HCT116 (cell line): ENCODE results near the gene PRSS2. TPM values are rescaled to one million over a fixed set of nuclear protein-coding genes. Genes with fewer than 3 reads are reported as not detected.
"Not testable (repeated sequence)": the region's sequence is repeated elsewhere in the genome, so short reads cannot be mapped to it uniquely, and the experiment has no call there.

Experiments used
- ATAC-seq: fragments of 200-7000 bp; cut with Tn5 transposase; 2 replicates; pipeline ENCODE4 v1.9.1; 2020; ENCODE audit warnings: mild to moderate bottlenecking, moderate library complexity
- BruUV-seq: library from RNA; stranded (reverse); fragments of 400-500 nt; replicated peaks from 2 replicates; lab custom pipeline; 2021; lab: Mats Ljungman, UMichigan
- CTCF ChIA-PET: fragments of 300-600 bp; sonication (Branson Sonifier 250); formaldehyde crosslinking; loops from one replicate; lab custom pipeline; 2021; ENCODE audit warnings: antibody characterized with exemption; lab: Charles Lee
- POLR2A ChIA-PET: fragments of 300-600, 350-600 bp; sonication (Branson Sonifier 250); formaldehyde crosslinking; loops from one replicate; lab custom pipeline; 2021; ENCODE audit warnings: antibody characterized with exemption; lab: Charles Lee
- RAD21 ChIA-PET, 2 experiments: fragments of 300-600 bp; sonication (Branson Sonifier 250); formaldehyde crosslinking; loops; one replicate each; lab custom pipeline; 2023; ENCODE audit warnings: low total read pairs in 2 of 2; ENCODE audit not compliant: uncharacterized antibody in 2 of 2, unreplicated experiment in 2 of 2, low non-redundant PET in 1 of 2; lab: Charles Lee
- DNase-seq: peaks from one replicate; pipeline ENCODE4 v3.0.0-alpha.2; 2010; ENCODE audit warnings: low read depth, low spot score
- H2AFZ ChIP-seq: fragments of 200-600 bp; shearing (Covaris generic), sonication (generic); 2 replicates; pipeline ENCODE4 v1.6.1; 2017; ENCODE audit warnings: low read depth, mixed run types, mixed read lengths, antibody characterized with exemption, low read length; ENCODE audit not compliant: poor library complexity, severe bottlenecking
- H3K27ac ChIP-seq: 2 replicates; pipeline ENCODE4 v1.5.1; 2012; ENCODE audit warnings: low read depth, low read length
- H3K27me3 ChIP-seq: fragments of 200-600 bp; sonication (generic); 2 replicates; pipeline ENCODE4 v1.6.1; 2016; ENCODE audit warnings: mixed run types, low read length, mixed read lengths; ENCODE audit not compliant: insufficient read depth
- H3K36me3 ChIP-seq, 2 experiments: fragments of 200-500 bp in 1 of 2; fragments of 200-600 bp in 1 of 2; sonication (Bioruptor generic) in 1 of 2; sonication (generic) in 1 of 2; 2 replicates each; pipeline versions ENCODE4 v1.5.1 to v1.6.1; 2014 to 2016; ENCODE audit warnings: low read length in 2 of 2, inconsistent platforms in 1 of 2, mixed read lengths in 1 of 2, mixed run types in 1 of 2; ENCODE audit not compliant: insufficient read depth in 2 of 2, control insufficient read depth in 1 of 2
- H3K4me1 ChIP-seq, 2 experiments: fragments of 200-600 bp in 1 of 2; sonication (generic) in 1 of 2; 2 replicates each; pipeline versions ENCODE4 v1.5.1 to v1.6.1; 2012 to 2017; ENCODE audit warnings: low read length in 2 of 2, inconsistent platforms in 1 of 2, mild to moderate bottlenecking in 1 of 2, mixed read lengths in 1 of 2, mixed run types in 1 of 2, moderate library complexity in 1 of 2; ENCODE audit not compliant: insufficient read depth in 2 of 2, control insufficient read depth in 1 of 2
- H3K4me2 ChIP-seq: fragments of 200-600 bp; sonication (generic); 2 replicates; pipeline ENCODE4 v1.6.1; 2017; ENCODE audit warnings: mixed run types, low read length, mixed read lengths
- H3K4me3 ChIP-seq, 2 experiments: fragments of 200-600 bp in 1 of 2; sonication (generic) in 1 of 2; replicated peaks in 1 of 2; 2 replicates each; pipeline ENCODE4 v1.5.1; 2011 to 2016; ENCODE audit warnings: low read length in 2 of 2, control low read depth in 1 of 2, low read depth in 1 of 2, mild to moderate bottlenecking in 1 of 2, mixed read lengths in 1 of 2, mixed run types in 1 of 2
- H3K79me2 ChIP-seq: fragments of 200-600 bp; sonication (generic); 2 replicates; pipeline ENCODE4 v1.6.1; 2017; ENCODE audit warnings: mild to moderate bottlenecking, mixed run types, low read length, moderate library complexity, mixed read lengths; ENCODE audit not compliant: insufficient read depth
- H3K9ac ChIP-seq: fragments of 200-600 bp; sonication (generic); 2 replicates; pipeline ENCODE4 v1.6.1; 2016; ENCODE audit warnings: low read length, mixed read lengths
- H3K9me2 ChIP-seq: fragments of 200-600 bp; sonication (generic), shearing (Covaris generic); 2 replicates; pipeline ENCODE4 v1.6.1; 2017; ENCODE audit warnings: mixed run types, mild to moderate bottlenecking, moderate library complexity; ENCODE audit not compliant: insufficient read depth
- H3K9me3 ChIP-seq, 2 experiments: fragments of 200-500 bp in 1 of 2; fragments of 200-600 bp in 1 of 2; sonication (Bioruptor generic) in 1 of 2; sonication (generic) in 1 of 2; 2 replicates each; pipeline ENCODE4 v1.6.1; 2014 to 2017; ENCODE audit warnings: low read length in 2 of 2, mixed read lengths in 2 of 2, inconsistent platforms in 1 of 2, low read depth in 1 of 2, mild to moderate bottlenecking in 1 of 2, mixed run types in 1 of 2, moderate library complexity in 1 of 2; ENCODE audit not compliant: control insufficient read depth in 1 of 2, insufficient read depth in 1 of 2
- H4K20me1 ChIP-seq: fragments of 200-600 bp; sonication (generic), shearing (Covaris generic); 2 replicates; pipeline ENCODE4 v1.6.1; 2017; ENCODE audit warnings: mixed run types, mild to moderate bottlenecking, moderate library complexity; ENCODE audit not compliant: insufficient read depth
- CEBPB ChIP-seq: IDR thresholded peaks from 2 replicates; pipeline ENCODE4 v1.6.1; 2012; ENCODE audit warnings: low read depth
- CTCF ChIP-seq, 3 experiments: fragments of 200-600 bp in 1 of 3; sonication (generic) in 1 of 3; IDR thresholded peaks in 2 of 3; conservative IDR thresholded peaks in 1 of 3; 2 replicates each; pipeline ENCODE4 v1.5.1; 2012 to 2017; ENCODE audit warnings: low read depth in 2 of 3, low read length in 2 of 3, antibody characterized with exemption in 1 of 3, borderline replicate concordance in 1 of 3, control low read depth in 1 of 3, mild to moderate bottlenecking in 1 of 3, mixed read lengths in 1 of 3, mixed run types in 1 of 3, moderate library complexity in 1 of 3; ENCODE audit not compliant: insufficient read depth in 1 of 3
- EGR1 ChIP-seq: IDR thresholded peaks from 2 replicates; pipeline ENCODE4 v1.6.1; 2012; ENCODE audit warnings: low read depth
- ELF1 ChIP-seq: IDR thresholded peaks from 2 replicates; pipeline ENCODE4 v1.6.1; 2012; ENCODE audit warnings: low read depth, borderline replicate concordance
- JUND ChIP-seq: IDR thresholded peaks from 2 replicates; pipeline ENCODE4 v1.6.1; 2012
- RAD21 ChIP-seq: IDR thresholded peaks from 2 replicates; pipeline ENCODE4 v1.6.1; 2012; ENCODE audit warnings: low read depth, mild to moderate bottlenecking
- REST ChIP-seq: IDR thresholded peaks from 2 replicates; pipeline ENCODE4 v1.6.1; 2012; ENCODE audit warnings: low read depth
- intact Hi-C: fragments of 100-400 bp; cut with micrococcal nuclease; formaldehyde crosslinking; loops from 2 replicates; pipeline ENCODE4 v1.10.0; 2022
- total RNA-seq: library from RNA; stranded (reverse); gene quantifications from one replicate; pipeline ENCODE4 v1.2.1, GENCODE V29; 2021; ENCODE audit not compliant: unreplicated experiment

Gene PRSS2
- total RNA-seq, 1 experiment from 2014 or later = 36.8 TPM

DNA sequence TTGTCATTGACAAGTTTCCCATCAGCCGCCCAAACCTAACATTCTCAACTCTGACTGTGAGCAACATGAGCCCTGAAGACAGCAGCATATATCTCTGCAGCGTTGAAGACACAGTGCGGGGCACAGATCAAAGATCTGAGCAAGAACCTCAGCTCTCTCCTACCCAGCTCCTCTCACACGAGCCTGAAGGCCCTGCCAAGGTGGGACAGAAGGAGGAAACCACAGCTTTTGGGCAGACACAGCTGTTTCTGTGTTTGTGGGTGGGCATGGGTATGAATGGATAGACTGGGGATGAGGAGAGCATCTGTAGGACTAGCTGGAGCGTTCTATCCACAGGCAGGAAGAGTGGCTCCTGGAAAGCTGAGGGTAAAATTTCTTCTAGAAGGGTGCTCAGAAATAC is 30.0 kb upstream of the PRSS2 start (continued):
- TF ChIP-seq REST (no peak), RAD21 (no peak)

- RAD21 ChIA-PET, H3K9me3 ChIP-seq, H3K4me2 ChIP-seq, POLR2A ChIA-PET, intact Hi-C loops, H3K4me3 ChIP-seq, DNase-seq, H3K27ac ChIP-seq, H3K9ac ChIP-seq, ATAC-seq, CTCF ChIA-PET, H2AFZ ChIP-seq, H4K20me1 ChIP-seq, BruUV-seq, H3K79me2 ChIP-seq, H3K36me3 ChIP-seq, H3K9me2 ChIP-seq, H3K4me1 ChIP-seq: not testable (repeated sequence)
- peaks cover 25% of the 10 kb centered on the region; the same call in 1 of the 2 replicates for H3K27me3 ChIP-seq
These were observed 28.8 kb upstream of the PRSS2 start for GRCh38 chr7:142741932-142742331.

DNA sequence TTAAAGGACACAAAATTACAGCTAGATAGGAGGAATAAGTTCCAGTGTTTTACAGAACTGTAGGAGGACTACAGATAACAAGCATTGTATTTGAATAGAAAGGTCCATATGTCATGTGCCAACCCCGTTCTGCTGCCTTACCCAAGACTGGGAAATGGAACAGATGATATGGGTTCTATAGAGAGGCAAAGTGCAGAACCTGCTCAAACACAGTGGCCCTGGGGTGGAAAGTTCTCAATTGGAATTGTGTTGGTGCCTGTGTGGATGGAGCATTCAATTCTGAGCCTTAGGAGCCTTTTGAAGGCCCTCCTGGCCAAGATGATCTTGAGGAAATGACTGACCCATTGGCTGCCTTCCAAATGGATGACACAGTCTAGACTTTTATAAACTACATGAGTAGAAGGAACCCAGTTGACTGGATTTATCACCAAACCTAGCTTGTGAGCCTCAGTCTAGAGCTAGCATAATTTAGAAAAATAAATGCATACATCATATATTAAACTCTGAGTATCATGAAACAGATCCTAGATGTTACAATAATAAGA is 25.6 kb upstream of the PRSS2 start:
- no TSS peak for BruUV-seq
- DNase-seq (no peak), ATAC-seq (no peak)
- Histone ChIP-seq H3K4me3 (no peak overlapping the region), H3K9me2 (no peaks in the 10 kb centered on the region), H2AFZ (no peak overlapping the region), H3K4me2 (no peak overlapping the region), H3K27ac (no peak overlapping the region), H3K36me3 (no peaks in the 10 kb centered on the region), H3K9me3 (no peaks in the 10 kb centered on the region), H3K79me2 (no peaks in the 10 kb centered on the region), H3K4me1 (no peaks in the 10 kb centered on the region), H4K20me1 (no peaks in the 10 kb centered on the region), H3K27me3 (peaks cover 16% of the 10 kb centered on the region; the same call in 1 of the 2 replicates), H3K9ac (no peak overlapping the region)
- TF ChIP-seq RAD21 (no peak), EGR1 (no peak), JUND (no peak), CEBPB (no peak), REST (no peak), CTCF (IDR thresholded peaks at IDR 0.05 in 2 of 3, conservative IDR thresholded peaks at IDR 0.05 in 1 of 3; ENCODE audit: borderline replicate concordance in 1 of 3, insufficient read depth in 1 of 3, low read depth in 2 of 3, low read length in 2 of 3) (no peak), ELF1 (no peak)
- intact Hi-C loops = no loop called here
- RAD21 ChIA-PET = no interaction called here
- POLR2A ChIA-PET = no interaction called here
- CTCF ChIA-PET = no interaction called here
